Measurements from ENCODE around the gene MYH3.

MYH3 gene

GRCh38 chr17:10649602-10650001 is 7.5 kb downstream of the MYH3 start:
- DNase-seq (ENCODE audit: low read depth in 2 of 3, low spot score in 1 of 3): no peak

- DNase-seq (ENCODE audit: low read depth in 2 of 3, low spot score in 1 of 3): no peak
Observed at GRCh38 chr17:10648956-10649355, 8.2 kb downstream of the MYH3 start.

GRCh38 chr17:10648381-10648780 is 8.7 kb downstream of the MYH3 start:
- no peak for DNase-seq (ENCODE audit: low read depth in 2 of 3, low spot score in 1 of 3)

- peak; percentile 36 to 68 (median 65) for DNase-seq (ENCODE audit: low read depth in 2 of 3, low spot score in 1 of 3)
Observed at GRCh38 chr17:10646392-10646990, 10.6 kb downstream of the MYH3 start.

- DNase-seq (ENCODE audit: low read depth in 2 of 3, low spot score in 1 of 3): no peak
Observed at GRCh38 chr17:10640475-10640874, 16.6 kb downstream of the MYH3 start.

- no peak for DNase-seq (ENCODE audit: low read depth in 2 of 3, low spot score in 1 of 3)
Observed at GRCh38 chr17:10638151-10638550, 19.0 kb downstream of the MYH3 start.

- no peak for DNase-seq (ENCODE audit: low read depth in 2 of 3, low spot score in 1 of 3)
Observed at GRCh38 chr17:10635290-10635689, 21.8 kb downstream of the MYH3 start.

- no peak for DNase-seq (ENCODE audit: low read depth in 2 of 3, low spot score in 1 of 3)
Observed at GRCh38 chr17:10633738-10634379, 23.2 kb downstream of the MYH3 start.

GRCh38 chr17:10631701-10632100 is 25.4 kb downstream of the MYH3 start:
- DNase-seq (ENCODE audit: low read depth in 2 of 3, low spot score in 1 of 3): no peak

- DNase-seq (ENCODE audit: low read depth in 2 of 3, low spot score in 1 of 3): peak in 2 of 3 donors; percentile 16 to 35
Observed at GRCh38 chr17:10631048-10631700, 25.9 kb downstream of the MYH3 start.

GRCh38 chr17:10629706-10630105 is 27.4 kb downstream of the MYH3 start:
- no peak for DNase-seq (ENCODE audit: low read depth in 2 of 3, low spot score in 1 of 3)

- DNase-seq (ENCODE audit: low read depth in 2 of 3, low spot score in 1 of 3): no peak
Observed at GRCh38 chr17:10628756-10629155, 28.4 kb downstream of the MYH3 start.

- no peak for DNase-seq (ENCODE audit: low read depth in 2 of 3, low spot score in 1 of 3)
Observed at GRCh38 chr17:10626390-10626789, 30.7 kb downstream of the MYH3 start.

GRCh38 chr17:10624969-10625368 is 32.1 kb downstream of the MYH3 start:
- DNase-seq (ENCODE audit: low read depth in 2 of 3, low spot score in 1 of 3): no peak

- DNase-seq (ENCODE audit: low read depth in 2 of 3, low spot score in 1 of 3): no peak
Observed at GRCh38 chr17:10623737-10624338, 33.3 kb downstream of the MYH3 start.

GRCh38 chr17:10622617-10623485 is 34.3 kb downstream of the MYH3 start:
- DNase-seq (ENCODE audit: low read depth in 2 of 3, low spot score in 1 of 3): no peak

GRCh38 chr17:10621397-10621796 is 35.7 kb downstream of the MYH3 start:
- no peak for DNase-seq (ENCODE audit: low read depth in 2 of 3, low spot score in 1 of 3)

- DNase-seq (ENCODE audit: low read depth in 2 of 3, low spot score in 1 of 3): no peak
Observed at GRCh38 chr17:10620823-10621222, 36.3 kb downstream of the MYH3 start.

- DNase-seq (ENCODE audit: low read depth in 2 of 3, low spot score in 1 of 3): peak; percentile 30 to 44 (median 39)
Observed at GRCh38 chr17:10618202-10618635, 38.9 kb downstream of the MYH3 start.

GRCh38 chr17:10617120-10617505 is 40.0 kb downstream of the MYH3 start:
- no peak for DNase-seq (ENCODE audit: low read depth in 2 of 3, low spot score in 1 of 3)

- peak; percentile 65 to 80 (median 66) for DNase-seq (ENCODE audit: low read depth in 2 of 3, low spot score in 1 of 3)
Observed at GRCh38 chr17:10616502-10617119, 40.5 kb downstream of the MYH3 start.

Data from stimulated activated CD4-positive, alpha-beta T cell treated with anti-CD3 and anti-CD28 coated beads, Interleukin-12 subunit alpha, Interleukin-12 subunit beta, amount 100 ng/mL, for 48 hours (primary cell).